Cardiac muscle cell (in vitro differentiated cells and primary cell): ENCODE results near the gene STS. TPM values are rescaled to one million over a fixed set of nuclear protein-coding genes. Genes with fewer than 3 reads are reported as not detected.

Experiments used
- DNase-seq, 2 donors: peaks; one replicate each; pipeline versions ENCODE4 v3.0.0 to v3.0.0-alpha.2; 2010 to 2017; ENCODE audit warnings: low read depth in 1 of 2, low spot score in 1 of 2
- H3K27ac ChIP-seq: fragments of 200-600 bp; sonication (generic); 2 replicates; pipeline ENCODE4 v1.5.1; 2016
- H3K27me3 ChIP-seq: fragments of 200-600 bp; sonication (generic); 2 replicates; pipeline ENCODE4 v1.6.0; 2016; ENCODE audit warnings: control low read depth
- H3K36me3 ChIP-seq: fragments of 200-600 bp; sonication (generic); 2 replicates; pipeline ENCODE4 v1.5.1; 2016; ENCODE audit warnings: control low read depth
- H3K4me1 ChIP-seq: fragments of 200-600 bp; sonication (generic); 2 replicates; pipeline ENCODE4 v1.8.1; 2017; ENCODE audit warnings: low read depth, mild to moderate bottlenecking, mixed run types
- H3K4me3 ChIP-seq: fragments of 200-600 bp; sonication (generic); 2 replicates; pipeline ENCODE4 v1.5.1; 2016; ENCODE audit warnings: mild to moderate bottlenecking
- H3K9me3 ChIP-seq: fragments of 200-600 bp; sonication (generic); 2 replicates; pipeline ENCODE4 v1.5.1; 2017; ENCODE audit warnings: low read depth, mild to moderate bottlenecking, control low read depth
- CTCF ChIP-seq: IDR thresholded peaks from 2 replicates; pipeline ENCODE4 v1.5.1; 2012; ENCODE audit warnings: low read depth, mild to moderate bottlenecking, low read length
- polyA plus RNA-seq: library from polyadenylated mRNA; unstranded; fragments of >200 nt; fragmentation: Nextera tagmentation; extraction: Ambion mirVana; gene quantifications from 2 replicates; pipeline ENCODE4 v1.2.1, GENCODE V29; 2016
- total RNA-seq: library from RNA; depleted of rRNA; stranded (reverse); fragments of >200 nt; gene quantifications from 2 replicates; pipeline ENCODE4 v1.2.3, GENCODE V29; 2016

Gene STS
- total and polyA plus RNA-seq, 2 experiments from 2014 or later, result 1.9 to 4.9 TPM

GRCh38 chrX:7109049-7109531 is 38.4 kb upstream of the STS start:
- Histone ChIP-seq H3K9me3 (no peaks in the 10 kb centered on the region), H3K4me1 (peaks cover 3% of the 10 kb centered on the region), H3K27me3 (no peaks in the 10 kb centered on the region), H3K36me3 (peaks cover 5% of the 10 kb centered on the region), H3K4me3 (no peak overlapping the region), H3K27ac (peak overlapping the region; percentile 1)
- DNase-seq, result peak; percentile 7 to 21
- TF ChIP-seq CTCF, result no peak

- Histone ChIP-seq H3K36me3 (no peaks in the 10 kb centered on the region), H3K4me1 (peaks cover 3% of the 10 kb centered on the region), H3K9me3 (no peaks in the 10 kb centered on the region), H3K27ac (peak overlapping the region; percentile 39), H3K27me3 (no peaks in the 10 kb centered on the region), H3K4me3 (no peak overlapping the region)
- peak in 1 of 2 donors; percentile 42 for DNase-seq
- no peak for TF ChIP-seq CTCF
Measured at GRCh38 chrX:7109838-7110793, 37.4 kb upstream of the STS start.

GRCh38 chrX:7110821-7111276 is 36.7 kb upstream of the STS start:
- no peak for DNase-seq
- peaks cover 3% of the 10 kb centered on the region for H3K4me1 ChIP-seq
- H3K4me3 ChIP-seq, result no peak overlapping the region
- no peaks in the 10 kb centered on the region for H3K36me3 ChIP-seq
- no peaks in the 10 kb centered on the region for H3K9me3 ChIP-seq
- no peak for TF ChIP-seq CTCF
- no peak overlapping the region for H3K27ac ChIP-seq
- no peaks in the 10 kb centered on the region for H3K27me3 ChIP-seq

- Histone ChIP-seq H3K27me3 (no peaks in the 10 kb centered on the region), H3K9me3 (no peaks in the 10 kb centered on the region), H3K27ac (no peak overlapping the region), H3K4me3 (no peak overlapping the region), H3K4me1 (peaks cover 3% of the 10 kb centered on the region), H3K36me3 (no peaks in the 10 kb centered on the region)
- TF ChIP-seq CTCF, result no peak
- no peak for DNase-seq
Measured at GRCh38 chrX:7111518-7111917, 36.0 kb upstream of the STS start.

- Histone ChIP-seq H3K27ac (no peak overlapping the region), H3K4me1 (peaks cover 3% of the 10 kb centered on the region), H3K27me3 (no peaks in the 10 kb centered on the region), H3K9me3 (no peaks in the 10 kb centered on the region), H3K36me3 (no peaks in the 10 kb centered on the region), H3K4me3 (no peak overlapping the region)
- no peak for DNase-seq
- TF ChIP-seq CTCF, result no peak
Measured at GRCh38 chrX:7112071-7112470, 35.4 kb upstream of the STS start.
